HG03571 (cell line): ENCODE data around the gene C2orf92.
A peak's percentile ranks its signal among the peaks of the same experiment; 100 is the strongest.
"Not testable (repeated sequence)": the region's sequence is repeated elsewhere in the genome, so short reads cannot be mapped to it uniquely, and the experiment has no call there.

ENCODE experiments used
- ATAC-seq: cut with Tn5 transposase; IDR thresholded peaks from one replicate; pipeline ENCODE4 v1.9.1; 2021; ENCODE audit not compliant: unreplicated experiment

C2orf92 gene

GRCh38 chr2:97659256-97660043 lies 10.1 kb upstream of the C2orf92 start:
- no peak for ATAC-seq

- no peak for ATAC-seq
Measured at GRCh38 chr2:97660044-97660774, 9.3 kb upstream of the C2orf92 start.

- ATAC-seq, result no peak
Measured at GRCh38 chr2:97660775-97661389, 8.6 kb upstream of the C2orf92 start.

- ATAC-seq, result no peak
Measured at GRCh38 chr2:97661927-97662326, 7.6 kb upstream of the C2orf92 start.

- no peak for ATAC-seq
Measured at GRCh38 chr2:97662386-97662894, 7.1 kb upstream of the C2orf92 start.

DNA sequence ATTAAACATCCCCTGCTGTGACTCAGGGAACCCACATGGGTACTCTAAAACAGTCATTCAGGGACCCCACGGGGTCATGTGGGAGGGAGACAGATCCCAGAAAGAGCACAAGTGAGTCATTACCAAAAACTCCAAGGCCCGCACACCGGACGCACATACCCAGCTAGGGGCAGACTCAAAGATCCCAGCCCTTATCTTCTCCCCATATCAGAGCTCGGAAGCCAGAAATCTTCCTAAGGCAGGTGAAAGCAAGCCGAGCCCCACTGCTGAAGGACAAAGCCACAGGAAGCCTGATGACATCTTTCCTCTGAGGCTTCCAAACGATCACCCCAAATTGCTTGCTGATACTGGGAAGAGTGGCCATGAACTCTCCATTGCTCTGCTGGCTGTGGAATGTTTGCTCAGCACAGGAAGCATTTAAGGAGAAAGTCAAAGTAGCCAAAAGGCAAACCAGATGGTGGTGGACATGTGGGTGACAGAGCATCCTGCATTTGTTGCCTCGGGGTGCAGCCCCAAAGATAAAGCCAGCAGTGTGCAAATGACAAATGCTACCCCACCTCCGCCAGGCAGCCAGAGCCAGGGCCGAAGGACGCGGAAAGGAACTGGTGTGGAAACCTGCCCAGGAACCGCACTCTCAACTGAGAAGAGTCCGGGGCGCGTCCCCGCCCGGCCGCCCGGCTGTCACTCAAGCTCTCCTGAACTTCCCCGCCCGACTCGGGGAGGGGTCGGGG lies 6.5 kb upstream of the C2orf92 start:
- peak; percentile 38 for ATAC-seq

DNA sequence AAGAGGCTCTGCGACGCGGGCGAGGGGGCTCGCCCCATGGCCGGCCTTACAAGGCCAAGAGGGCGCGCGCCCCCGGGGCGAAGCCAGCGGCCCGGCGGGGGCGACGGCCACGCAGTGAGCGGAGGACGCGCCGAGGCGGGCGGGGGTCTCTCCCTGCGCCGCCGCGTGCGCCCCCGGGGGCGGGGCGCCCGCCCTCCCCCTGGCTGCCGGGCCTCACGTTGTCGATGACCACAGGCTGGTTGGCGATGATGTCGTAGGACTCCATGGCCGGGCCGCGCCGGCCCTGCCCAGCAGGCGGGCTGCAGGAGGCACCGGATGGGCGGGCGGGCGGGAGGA lies 5.9 kb upstream of the C2orf92 start:
- no peak for ATAC-seq

DNA sequence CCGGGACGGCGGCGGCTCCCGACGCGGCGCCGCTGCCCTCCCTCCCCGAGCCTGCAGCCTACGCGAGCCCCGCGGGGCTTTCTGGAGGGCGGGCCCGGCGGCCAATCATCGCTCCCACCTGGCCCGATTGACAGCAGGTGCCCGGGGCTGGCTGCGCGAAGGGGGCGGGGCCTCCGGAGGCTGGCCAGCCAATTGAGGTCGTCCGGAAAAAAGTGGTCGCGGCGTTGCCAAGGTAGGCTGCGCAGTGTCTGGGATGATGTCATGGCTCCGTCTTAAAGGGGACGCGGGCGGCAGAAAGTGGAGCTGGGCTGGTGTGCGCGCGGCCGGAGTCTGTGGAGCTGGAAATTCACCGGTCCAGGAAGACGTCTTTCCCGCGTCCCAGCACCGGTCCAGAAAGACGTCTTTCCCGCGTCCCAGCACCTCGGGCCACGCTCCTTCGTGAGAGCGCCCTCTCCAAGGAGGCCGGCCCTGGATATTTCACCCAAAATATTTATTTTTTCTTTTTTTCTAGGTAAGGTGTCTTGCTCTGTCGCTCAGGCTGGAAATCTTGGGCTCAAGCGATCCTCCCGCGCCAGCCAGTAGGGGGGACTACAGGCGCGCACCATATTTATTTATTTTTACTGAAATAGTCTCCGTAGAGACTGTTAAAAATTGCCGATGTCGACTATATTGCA lies 5.4 kb upstream of the C2orf92 start, which contains the start of gene ACTR1B:
Gene ACTR1B, minus strand, starts transcription at position 83 of the 674 bp plus-strand sequence. CDS start 154 bp downstream, outside the sequence.
- ATAC-seq, result peak; percentile 86

- ATAC-seq, result no peak
Measured at GRCh38 chr2:97664636-97664970, 4.9 kb upstream of the C2orf92 start.

- no peak for ATAC-seq
Measured at GRCh38 chr2:97670471-97670870, 958 bp downstream of the C2orf92 start.

DNA sequence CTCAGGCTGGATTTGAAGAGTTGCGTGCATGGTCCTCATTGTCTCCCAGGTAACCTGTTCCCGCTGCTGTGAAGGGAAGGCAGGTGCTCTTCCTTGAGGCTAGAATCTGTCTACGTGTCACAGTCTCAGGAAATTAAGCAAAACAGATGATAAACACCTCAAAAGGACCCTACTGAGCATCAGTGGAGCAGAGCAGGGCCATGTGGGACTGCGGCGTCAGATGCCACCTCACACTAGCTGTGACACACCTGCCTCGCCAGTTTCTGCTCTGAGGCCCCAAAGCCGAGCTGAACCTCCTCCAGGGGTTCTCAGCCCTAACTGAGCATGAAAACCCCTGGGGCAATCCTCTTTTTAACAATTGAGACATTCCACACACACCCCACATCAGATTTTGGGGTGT lies 2.0 kb downstream of the C2orf92 start:
- no peak for ATAC-seq

DNA sequence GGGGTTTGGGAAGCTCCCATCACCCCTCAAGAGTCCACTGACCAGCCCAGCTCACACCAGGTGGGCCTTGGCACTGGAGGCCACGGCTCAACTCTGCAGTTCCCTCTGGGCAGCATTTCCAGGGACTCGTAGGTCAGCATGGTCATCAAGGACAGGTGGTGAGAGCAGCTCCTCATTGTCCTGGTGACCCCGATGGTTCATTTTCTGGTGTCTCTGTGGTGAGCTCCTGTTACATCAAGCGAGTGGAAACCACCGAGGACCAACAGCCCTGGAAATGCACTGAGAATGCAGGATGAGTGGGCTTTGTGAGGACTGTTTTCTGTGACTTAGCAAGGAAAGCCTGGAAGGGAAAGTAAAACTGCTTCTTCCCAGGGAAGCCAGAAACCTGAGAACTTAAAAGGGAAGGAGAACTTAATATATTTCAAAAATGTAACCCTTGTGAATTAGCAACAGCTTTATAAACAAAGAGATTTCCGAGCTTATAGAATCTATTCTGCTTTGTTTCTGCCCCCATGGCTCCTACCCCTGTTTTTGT lies 3.2 kb downstream of the C2orf92 start:
- ATAC-seq, result not testable (repeated sequence)

DNA sequence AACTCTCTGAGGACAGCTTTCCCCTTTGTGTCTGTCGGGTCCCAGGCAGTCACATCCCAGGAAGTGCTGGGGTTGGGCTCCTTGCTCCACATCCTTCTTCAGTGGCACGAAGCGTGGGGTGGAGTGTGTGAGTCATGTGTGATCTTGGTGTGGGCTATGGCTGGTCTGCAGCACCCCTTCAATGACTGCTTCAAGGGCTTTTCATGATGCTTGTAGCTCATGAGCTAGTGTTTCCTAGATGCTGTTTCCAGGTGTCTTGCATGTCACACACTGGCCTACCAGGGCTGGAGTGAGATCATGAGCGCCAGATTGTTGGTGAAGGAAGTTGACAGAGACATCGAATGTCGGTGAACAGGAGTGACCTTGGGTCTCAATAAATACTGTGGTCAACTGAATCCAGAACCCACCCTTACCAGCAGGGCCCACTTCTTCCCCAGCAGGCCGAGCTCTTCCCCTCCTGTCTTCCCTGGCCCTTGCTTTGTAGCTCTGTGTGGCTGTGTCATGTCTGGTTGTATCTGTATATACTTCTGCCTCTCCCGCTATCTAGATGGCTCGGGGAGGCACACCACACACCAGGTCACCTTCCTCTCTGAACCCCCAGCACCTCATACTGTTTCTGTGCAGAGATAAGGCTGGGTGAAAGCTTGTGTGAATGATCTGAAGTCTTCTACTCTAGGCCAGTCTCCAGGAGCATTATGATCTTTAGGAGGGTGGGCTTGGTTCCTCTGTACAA lies 3.8 kb downstream of the C2orf92 start:
- ATAC-seq, result no peak

DNA sequence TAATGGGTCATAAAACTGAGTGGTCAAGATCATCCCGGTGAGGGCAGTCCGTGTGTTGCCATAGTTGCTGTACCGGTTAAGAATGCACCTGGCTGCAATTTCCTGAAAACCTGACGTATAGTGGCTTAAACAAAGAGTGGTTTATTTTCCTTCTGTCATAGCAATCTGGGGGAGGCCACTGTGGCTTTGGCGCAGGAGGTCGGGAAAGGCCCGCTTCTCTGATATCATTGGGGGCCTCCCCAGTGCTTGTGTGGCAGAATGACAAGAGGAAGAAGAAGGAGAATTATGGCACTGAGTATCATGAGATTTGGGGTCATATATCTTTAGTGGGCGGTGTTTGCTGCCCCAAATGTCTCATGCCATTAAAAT lies 4.4 kb downstream of the C2orf92 start:
- ATAC-seq, result no peak

DNA sequence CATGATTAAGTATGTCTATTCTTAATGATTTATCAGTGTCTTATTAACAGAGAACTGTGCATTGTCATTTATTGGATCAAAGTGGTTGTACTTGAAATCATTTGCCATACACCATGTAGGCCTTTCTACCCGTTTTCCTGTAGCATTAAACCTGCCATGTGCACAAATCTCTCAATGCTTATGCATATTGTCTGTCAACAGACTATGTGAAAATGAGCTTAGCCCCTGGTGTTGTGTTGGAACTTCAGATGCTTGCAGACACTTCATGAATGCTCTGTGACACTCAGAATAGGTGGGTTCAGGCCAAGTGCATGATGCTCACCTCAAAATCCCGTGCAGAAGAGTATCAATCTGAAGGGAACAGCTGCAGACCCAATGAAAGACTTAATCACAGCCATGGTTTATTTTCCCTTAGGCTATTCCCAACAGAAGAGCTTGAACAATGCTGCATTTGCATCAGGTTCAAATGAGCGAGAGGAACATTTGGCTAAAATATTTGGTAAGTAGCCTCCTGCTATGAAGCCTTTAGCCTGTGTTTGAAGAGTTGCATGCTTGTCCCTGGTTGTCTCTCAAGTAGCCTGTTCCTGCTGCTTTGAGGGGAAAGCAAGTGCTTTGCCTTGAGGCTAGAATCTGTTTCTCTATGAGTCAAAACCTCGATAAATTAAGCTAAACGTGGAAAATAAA lies 6.1 kb downstream of the C2orf92 start:
- no peak for ATAC-seq

DNA sequence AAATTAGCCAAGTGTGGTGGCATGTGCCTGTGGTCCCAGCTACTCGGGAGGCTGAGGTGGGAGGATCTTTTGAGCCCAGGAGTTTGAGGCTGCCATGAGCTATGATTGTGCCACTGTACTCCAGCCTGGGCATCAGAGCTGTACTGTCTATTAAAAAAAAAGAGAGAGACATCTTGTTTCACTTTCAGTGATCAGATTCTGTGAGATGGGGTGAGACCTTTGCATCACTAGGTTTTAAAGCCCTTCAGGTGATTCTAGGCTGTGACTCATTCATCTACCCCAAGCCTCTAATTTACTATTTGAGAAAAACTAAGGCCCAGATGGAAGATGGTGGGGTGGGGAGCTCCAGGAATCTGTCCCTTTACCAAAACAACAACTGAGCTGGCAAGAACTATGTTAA lies 7.1 kb downstream of the C2orf92 start:
- no peak for ATAC-seq

DNA sequence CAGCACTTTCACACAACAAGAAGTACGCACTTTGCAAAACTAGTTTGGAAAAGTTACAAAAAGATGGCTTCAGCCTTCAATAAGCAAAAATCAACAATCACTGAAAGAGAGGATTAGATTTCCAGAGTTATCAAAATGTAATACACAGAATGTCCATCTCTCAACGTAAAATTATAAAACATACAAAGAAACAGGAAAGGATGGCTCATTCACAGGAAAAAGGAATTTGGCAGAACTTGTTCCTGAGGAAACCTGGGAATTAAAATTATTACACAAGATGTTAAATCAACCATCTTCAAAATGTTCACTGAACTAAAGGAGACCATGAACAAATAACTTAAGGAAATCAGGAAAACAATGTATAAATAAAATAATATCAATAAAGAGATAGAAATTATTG lies 8.0 kb downstream of the C2orf92 start:
- ATAC-seq, result no peak

GRCh38 chr2:97678298-97678697 lies 8.8 kb downstream of the C2orf92 start:
- no peak for ATAC-seq

DNA sequence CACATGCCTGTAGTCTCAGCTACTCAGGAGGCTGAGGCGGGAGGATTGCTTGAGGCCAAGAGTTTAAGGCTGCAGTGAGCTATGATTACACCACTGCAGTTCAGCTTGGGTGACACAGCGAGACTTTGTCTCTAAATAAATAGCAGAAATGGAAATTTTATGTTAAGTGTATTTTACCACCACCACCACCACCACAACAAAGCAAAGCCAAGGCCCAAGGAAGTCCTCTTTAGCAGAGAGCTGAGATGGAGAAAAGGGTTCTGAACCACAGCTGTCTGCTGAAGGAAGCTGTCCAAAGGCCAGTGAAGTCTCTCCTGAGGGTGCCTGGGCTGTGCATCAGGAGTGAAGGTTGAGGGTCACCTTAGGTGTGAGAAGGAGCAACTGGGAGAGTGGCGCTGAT lies 17.7 kb downstream of the C2orf92 start:
- not testable (repeated sequence) for ATAC-seq
